PC-3 (cell line): ENCODE data around the gene ELOVL3. TPM values are rescaled to one million over a fixed set of nuclear protein-coding genes. Genes with fewer than 3 reads are reported as not detected.

ENCODE experiments used
- ATAC-seq: fragments of 200-7000 bp; cut with Tn5 transposase; 2 replicates; pipeline ENCODE4 v1.9.1; 2020; ENCODE audit warnings: mild to moderate bottlenecking, moderate library complexity
- BruUV-seq: library from RNA; stranded (reverse); fragments of 400-500 nt; replicated peaks from 2 replicates; lab custom pipeline; 2021; lab: Mats Ljungman, UMichigan
- CTCF ChIA-PET: fragments of 300-600 bp; sonication (Branson Sonifier 250); formaldehyde crosslinking; loops from one replicate; lab custom pipeline; 2022; ENCODE audit warnings: antibody characterized with exemption; lab: Charles Lee
- POLR2A ChIA-PET: fragments of 300-600 bp; sonication (Branson Sonifier 250); formaldehyde crosslinking; loops from one replicate; lab custom pipeline; 2022; ENCODE audit warnings: antibody characterized with exemption; ENCODE audit not compliant: unreplicated experiment; lab: Charles Lee
- DNase-seq: peaks from one replicate; pipeline ENCODE4 v3.0.0-alpha.2; 2015
- H2AFZ ChIP-seq: fragments of 300-600 bp; sonication (generic); 2 replicates; pipeline ENCODE4 v1.6.0; 2016; ENCODE audit warnings: antibody characterized with exemption, low read length
- H3F3A ChIP-seq: fragments of 300-600 bp; sonication (generic); one replicate; pipeline ENCODE4 v1.6.0; 2017; ENCODE audit warnings: antibody characterized with exemption, low read length, control low read depth, mild to moderate bottlenecking; ENCODE audit not compliant: unreplicated experiment
- H3K27ac ChIP-seq: fragments of 300-600 bp; sonication (generic); 2 replicates; pipeline ENCODE4 v1.5.1; 2016; ENCODE audit warnings: mild to moderate bottlenecking, low read length
- H3K27me3 ChIP-seq: fragments of 300-600 bp; sonication (generic); 2 replicates; pipeline ENCODE4 v1.6.1; 2016; ENCODE audit warnings: low read length, mixed read lengths
- H3K36me3 ChIP-seq: fragments of 300-600 bp; sonication (generic); 2 replicates; pipeline ENCODE4 v1.6.1; 2016; ENCODE audit warnings: low read depth, mixed run types, low read length, mixed read lengths
- H3K4me1 ChIP-seq: fragments of 300-600 bp; sonication (generic); 2 replicates; pipeline ENCODE4 v1.5.1; 2016; ENCODE audit warnings: low read length; ENCODE audit not compliant: insufficient read depth
- H3K4me2 ChIP-seq: fragments of 300-600 bp; sonication (generic); 2 replicates; pipeline ENCODE4 v1.6.0; 2016; ENCODE audit warnings: low read length
- H3K4me3 ChIP-seq: fragments of 300-600 bp; sonication (generic); 2 replicates; pipeline ENCODE4 v1.5.1; 2016; ENCODE audit warnings: mild to moderate bottlenecking, low read length, mixed read lengths
- H3K79me2 ChIP-seq: fragments of 300-600 bp; sonication (generic); 2 replicates; pipeline ENCODE4 v1.6.1; 2017; ENCODE audit warnings: low read length, mixed read lengths
- H3K9ac ChIP-seq: fragments of 300-600 bp; sonication (generic); 2 replicates; pipeline ENCODE4 v1.6.0; 2016; ENCODE audit warnings: mild to moderate bottlenecking, low read length
- H3K9me2 ChIP-seq: fragments of 300-600 bp; sonication (generic); replicated peaks from 2 replicates; pipeline ENCODE4 v1.6.1; 2016; ENCODE audit warnings: mixed run types, low read length, mixed read lengths
- H3K9me3 ChIP-seq: fragments of 300-600 bp; sonication (generic); 2 replicates; pipeline ENCODE4 v1.6.1; 2016; ENCODE audit warnings: low read length, mixed read lengths
- H4K20me1 ChIP-seq: fragments of 300-600 bp; sonication (generic); 2 replicates; pipeline ENCODE4 v1.6.1; 2016; ENCODE audit warnings: low read length, mixed read lengths
- CTCF ChIP-seq: fragments of 300-600 bp; sonication (generic); conservative IDR thresholded peaks from 2 replicates; pipeline ENCODE4 v1.5.1; 2017; ENCODE audit warnings: antibody characterized with exemption, low read depth, mild to moderate bottlenecking, low read length
- EZH2 ChIP-seq: fragments of 300-600 bp; sonication (generic); IDR thresholded peaks from one replicate; pipeline ENCODE4 v1.6.1; 2017; ENCODE audit warnings: antibody characterized with exemption, mild to moderate bottlenecking, low read length; ENCODE audit not compliant: unreplicated experiment
- EZH2phosphoT487 ChIP-seq: fragments of 300-600 bp; sonication (generic); IDR thresholded peaks from 2 replicates; pipeline ENCODE4 v1.6.1; 2018; ENCODE audit warnings: mild to moderate bottlenecking, antibody characterized with exemption, low read length, borderline replicate concordance
- intact Hi-C: fragments of 100-400 bp; cut with micrococcal nuclease; formaldehyde crosslinking; loops from 2 replicates; pipeline ENCODE4 v1.9.0; 2023
- total RNA-seq: library from RNA; depleted of rRNA; stranded (reverse); fragments of >200 nt; gene quantifications from 2 replicates; pipeline ENCODE4 v1.2.3, GENCODE V29; 2014

The ELOVL3 gene
- total RNA-seq, 1 experiment from 2014 or later = 0.40 TPM

- Histone ChIP-seq H3K27ac (no peak overlapping the region), H3K4me3 (peak overlapping the region; percentile 66), H3K79me2 (no peaks in the 10 kb centered on the region), H3K4me2 (peak overlapping the region; percentile 96), H4K20me1 (no peaks in the 10 kb centered on the region), H2AFZ (peak overlapping the region; percentile 95), H3K4me1 (peaks cover 12% of the 10 kb centered on the region; the same call in 1 of the 2 replicates), H3K9me3 (no peaks in the 10 kb centered on the region), H3F3A (no peaks in the 10 kb centered on the region), H3K9ac (no peak overlapping the region), H3K9me2 (no peaks in the 10 kb centered on the region), H3K36me3 (no peaks in the 10 kb centered on the region), H3K27me3 (peaks cover 4% of the 10 kb centered on the region; the same call in 1 of the 2 replicates)
- DNase-seq (peak; percentile 55), ATAC-seq (peak; percentile 44)
- BruUV-seq = no TSS peak
- CTCF ChIA-PET = interaction anchor here (0.6 to 2.0 kb wide), 4 partner anchors 51 to 173 kb away, joined by 3 to 8 read pairs (median 5); no protein-coding TSS in a partner anchor
- TF ChIP-seq CTCF (no peak), EZH2 (no peak), EZH2phosphoT487 (no peak)
- POLR2A ChIA-PET = interaction anchor here (0.7 kb wide), 1 partner anchor 32 kb away, joined by 4 read pairs; no protein-coding TSS in a partner anchor
- intact Hi-C loops = loop anchor here (1.0 kb wide), 2 partner anchors 117 to 122 kb away; no protein-coding TSS in a partner anchor
These were observed 4.3 kb downstream of the ELOVL3 start for GRCh38 chr10:102230264-102230860.

GRCh38 chr10:102230861-102231356, 4.8 kb downstream of the ELOVL3 start:
- DNase-seq (no peak), ATAC-seq (no peak)
- intact Hi-C loops = loop anchor here (1.0 kb wide), 2 partner anchors 116 to 121 kb away; no protein-coding TSS in a partner anchor
- CTCF ChIA-PET = interaction anchor here (2.0 kb wide), 1 partner anchor 122 kb away, joined by 8 read pairs; no protein-coding TSS in a partner anchor
- no peaks in the 10 kb centered on the region for H4K20me1 ChIP-seq
- no peaks in the 10 kb centered on the region for H3K9me3 ChIP-seq
- TF ChIP-seq CTCF = no peak
- no peaks in the 10 kb centered on the region for H3K36me3 ChIP-seq
- POLR2A ChIA-PET = interaction anchor here (0.7 kb wide), 1 partner anchor 32 kb away, joined by 4 read pairs; no protein-coding TSS in a partner anchor
- no peak overlapping the region for H3K27ac ChIP-seq
- H2AFZ ChIP-seq = peak overlapping the region; percentile 95
- no peaks in the 10 kb centered on the region for H3K9me2 ChIP-seq
- no peaks in the 10 kb centered on the region for H3K79me2 ChIP-seq
- peaks cover 4% of the 10 kb centered on the region; the same call in 1 of the 2 replicates for H3K27me3 ChIP-seq
- H3K4me1 ChIP-seq = peaks cover 13% of the 10 kb centered on the region
- no TSS peak for BruUV-seq
- peak overlapping the region; percentile 66 for H3K4me3 ChIP-seq
- H3K4me2 ChIP-seq = peak overlapping the region; percentile 96
- no peaks in the 10 kb centered on the region for H3F3A ChIP-seq
- no peak overlapping the region for H3K9ac ChIP-seq
